ENCODE data around the gene PTH2.
"Not testable (repeated sequence)": the region's sequence is repeated elsewhere in the genome, so short reads cannot be mapped to it uniquely, and the experiment has no call there.

Gene PTH2

GRCh38 chr19:49374665-49375434, 48.4 kb downstream of the PTH2 start:
- DNase-seq: no peak

GRCh38 chr19:49373174-49373573, 50.1 kb downstream of the PTH2 start:
- not testable (repeated sequence) for DNase-seq

Measured in NCI-H1930 (cell line).